CD14-positive monocyte (primary cell): ENCODE results near the gene CGB8. TPM values are rescaled to one million over a fixed set of nuclear protein-coding genes. Genes with fewer than 3 reads are reported as not detected.

Source experiments
- DNase-seq, 3 donors: peaks; one replicate each; pipeline ENCODE4 v3.0.0-alpha.2; 2011 to 2022
- H2AFZ ChIP-seq: 2 replicates; pipeline ENCODE4 v1.6.0; 2012; ENCODE audit warnings: mild to moderate bottlenecking, low read depth, low read length, inconsistent platforms; ENCODE audit not compliant: insufficient read depth, poor library complexity, severe bottlenecking
- H3K27ac ChIP-seq, 2 donors: 1 replicate in 1 of 2; 2 replicates in 1 of 2; pipeline ENCODE4 v1.5.1; 2012 to 2013; ENCODE audit warnings: low read length in 2 of 2, control low read depth in 1 of 2, inconsistent platforms in 1 of 2, low read depth in 1 of 2, mild to moderate bottlenecking in 1 of 2
- H3K27me3 ChIP-seq, 2 donors: one replicate each; pipeline versions ENCODE4 v1.6.0 to v1.6.1; 2011 to 2013; ENCODE audit warnings: low read length in 2 of 2; ENCODE audit not compliant: control insufficient read depth in 2 of 2, insufficient read depth in 2 of 2
- H3K36me3 ChIP-seq, 2 donors: replicated peaks in 1 of 2; 1 replicate in 1 of 2; 2 replicates in 1 of 2; pipeline versions ENCODE4 v1.5.1 to v1.6.1; 2012 to 2013; ENCODE audit warnings: low read length in 2 of 2, control low read depth in 1 of 2, inconsistent platforms in 1 of 2, mild to moderate bottlenecking in 1 of 2; ENCODE audit not compliant: insufficient read depth in 2 of 2, control insufficient read depth in 1 of 2
- H3K4me1 ChIP-seq, 2 donors: 1 replicate in 1 of 2; 2 replicates in 1 of 2; pipeline versions ENCODE4 v1.5.1 to v1.6.1; 2012 to 2013; ENCODE audit warnings: low read length in 2 of 2, control low read depth in 1 of 2, inconsistent platforms in 1 of 2, mild to moderate bottlenecking in 1 of 2, moderate library complexity in 1 of 2; ENCODE audit not compliant: insufficient read depth in 2 of 2, control insufficient read depth in 1 of 2
- H3K4me2 ChIP-seq: replicated peaks from 2 replicates; pipeline ENCODE3; 2012; ENCODE audit warnings: low read length, moderate library complexity, mild to moderate bottlenecking; ENCODE audit not compliant: poor library complexity, severe bottlenecking; ENCODE audit errors: extremely low read depth
- H3K4me3 ChIP-seq, 3 experiments: fragments of 200-600 bp in 1 of 3; sonication (generic) in 1 of 3; replicated peaks in 1 of 3; 1 replicate in 2 of 3; 2 replicates in 1 of 3; pipeline ENCODE4 v1.5.1; 2011 to 2013; ENCODE audit warnings: low read length in 3 of 3, mild to moderate bottlenecking in 3 of 3, control low read depth in 2 of 3, low read depth in 2 of 3, inconsistent platforms in 1 of 3, moderate library complexity in 1 of 3
- H3K79me2 ChIP-seq: 2 replicates; pipeline ENCODE4 v1.6.0; 2012; ENCODE audit warnings: mild to moderate bottlenecking, control low read depth, inconsistent platforms, low read length, moderate library complexity; ENCODE audit not compliant: insufficient read depth
- H3K9ac ChIP-seq: 2 replicates; pipeline ENCODE4 v1.6.0; 2017; ENCODE audit warnings: low read length, mild to moderate bottlenecking; ENCODE audit not compliant: insufficient read depth, poor library complexity, severe bottlenecking
- H3K9me3 ChIP-seq, 2 donors: replicated peaks in 1 of 2; 1 replicate in 1 of 2; 2 replicates in 1 of 2; pipeline versions ENCODE4 v1.5.1 to v1.6.1; 2012 to 2013; ENCODE audit warnings: low read length in 2 of 2, control low read depth in 1 of 2; ENCODE audit not compliant: control insufficient read depth in 1 of 2, insufficient read depth in 1 of 2
- H4K20me1 ChIP-seq: 2 replicates; pipeline ENCODE4 v1.6.0; 2012; ENCODE audit warnings: mild to moderate bottlenecking, low read length, control low read depth, moderate library complexity; ENCODE audit not compliant: insufficient read depth
- H3K27ac Mint-ChIP-seq, 7 donors: one replicate each; pipeline ENCODE4 v1.8.0; 2020; ENCODE audit warnings: mild to moderate bottlenecking in 7 of 7, mixed read lengths in 7 of 7, moderate library complexity in 6 of 7, inconsistent platforms in 2 of 7
- H3K27me3 Mint-ChIP-seq, 3 donors: one replicate each; pipeline ENCODE4 v1.8.0; 2021 to 2022; ENCODE audit warnings: low read depth in 3 of 3, mild to moderate bottlenecking in 3 of 3, mixed read lengths in 3 of 3, moderate library complexity in 3 of 3, inconsistent platforms in 1 of 3
- H3K36me3 Mint-ChIP-seq, 2 donors: one replicate each; pipeline ENCODE4 v1.8.0; 2020; ENCODE audit warnings: mixed read lengths in 2 of 2, inconsistent platforms in 1 of 2, mild to moderate bottlenecking in 1 of 2
- H3K4me1 Mint-ChIP-seq: one replicate; pipeline ENCODE4 v1.8.0; 2020; ENCODE audit warnings: mild to moderate bottlenecking, mixed read lengths
- H3K4me3 Mint-ChIP-seq, 2 donors: one replicate each; pipeline ENCODE4 v1.8.0; 2020; ENCODE audit warnings: mild to moderate bottlenecking in 2 of 2, mixed read lengths in 2 of 2, moderate library complexity in 1 of 2
- H3K9me3 Mint-ChIP-seq, 7 donors: one replicate each; pipeline ENCODE4 v1.8.0; 2020 to 2022; ENCODE audit warnings: mixed read lengths in 7 of 7, mild to moderate bottlenecking in 6 of 7, moderate library complexity in 6 of 7, inconsistent platforms in 2 of 7
- WGBS: methylation state at CpG from one replicate; pipeline ENCODE4 v1.1.5; 2013; ENCODE audit warnings: missing lambda C conversion rate; ENCODE audit not compliant: insufficient coverage; 5-methylcytosine and 5-hydroxymethylcytosine counted together
- intact Hi-C, 2 donors: fragments of 100-400 bp; cut with micrococcal nuclease; formaldehyde crosslinking; loops; one replicate each; pipeline versions ENCODE4 v1.15.0 to v1.15.1; 2023
- polyA plus RNA-seq, 3 donors: library from polyadenylated mRNA; depleted of rRNA in 1 of 3; unstranded in 2 of 3; stranded (reverse) in 1 of 3; fragments of 300-500 nt in 2 of 3; fragments of >200 nt in 1 of 3; fragmentation: Illumina TruSeq in 2 of 3; gene quantifications; 1 replicate in 2 of 3; 2 replicates in 1 of 3; pipeline ENCODE4 v1.2.3, GENCODE V29; 2012 to 2021
- TF ChIP-seq, protein P1 (sequence below): fragments of 200-600 bp; IDR thresholded peaks from one replicate; pipeline ENCODE4 v1.8.0; 2022; ENCODE audit warnings: antibody characterized with exemption, mild to moderate bottlenecking

The CGB8 gene
- polyA plus RNA-seq, 3 donors: not detected

DNA sequence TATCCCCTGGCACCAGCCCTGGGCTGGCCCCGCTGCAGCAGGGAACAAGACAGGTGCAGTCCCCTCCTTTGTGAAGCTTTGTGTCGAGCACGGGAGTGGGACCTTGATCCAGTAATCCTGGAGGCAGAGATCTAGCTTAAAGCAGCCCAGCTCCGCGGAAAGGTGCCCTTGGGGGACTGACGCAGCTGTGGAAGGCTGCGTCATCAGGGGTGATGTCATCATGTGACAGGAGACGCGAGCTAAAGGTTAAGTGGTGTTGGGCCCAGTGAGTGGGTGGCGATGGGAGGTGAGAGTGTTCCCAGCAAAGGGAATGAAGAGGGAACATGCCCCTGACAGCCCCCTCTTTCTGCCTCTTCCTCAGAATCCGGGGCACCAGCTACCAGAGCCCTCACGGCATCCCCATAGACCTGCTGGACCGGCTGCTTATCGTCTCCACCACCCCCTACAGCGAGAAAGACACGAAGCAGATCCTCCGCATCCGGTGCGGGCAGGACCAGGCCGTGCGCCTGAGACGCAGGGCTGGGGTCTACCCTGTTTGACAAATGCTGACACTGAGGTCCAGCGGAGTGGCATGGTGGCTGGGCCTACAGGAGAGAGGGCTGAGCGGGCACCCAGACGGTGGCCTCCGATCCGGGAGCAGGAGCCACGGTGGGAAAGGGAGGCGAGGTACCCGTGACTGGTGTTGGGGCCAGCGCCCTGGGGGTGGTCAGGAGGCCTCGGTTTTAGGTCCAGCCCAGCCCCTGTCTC lies 34.6 kb downstream of the CGB8 start:
- H4K20me1 ChIP-seq: no peaks in the 10 kb centered on the region
- peaks cover 9 to 23% of the 10 kb centered on the region in 2 donors for H3K27me3 ChIP-seq
- H3K36me3 ChIP-seq: peaks cover 53 to 60% of the 10 kb centered on the region in 2 donors
- H3K9ac ChIP-seq: no peak overlapping the region
- Mint-ChIP-seq H3K27me3 (peaks cover 12 to 23% (median 22%) of the 10 kb centered on the region in 3 donors), H3K27ac (no peak overlapping the region), H3K4me3 (no peak overlapping the region), H3K36me3 (peaks cover 58 to 77% of the 10 kb centered on the region in 2 donors), H3K4me1 (peaks cover 17% of the 10 kb centered on the region), H3K9me3 (peaks cover 0 to 8% (median 5%) of the 10 kb centered on the region in 7 donors)
- H3K27ac ChIP-seq: no peak overlapping the region
- TF ChIP-seq, protein P1, sequence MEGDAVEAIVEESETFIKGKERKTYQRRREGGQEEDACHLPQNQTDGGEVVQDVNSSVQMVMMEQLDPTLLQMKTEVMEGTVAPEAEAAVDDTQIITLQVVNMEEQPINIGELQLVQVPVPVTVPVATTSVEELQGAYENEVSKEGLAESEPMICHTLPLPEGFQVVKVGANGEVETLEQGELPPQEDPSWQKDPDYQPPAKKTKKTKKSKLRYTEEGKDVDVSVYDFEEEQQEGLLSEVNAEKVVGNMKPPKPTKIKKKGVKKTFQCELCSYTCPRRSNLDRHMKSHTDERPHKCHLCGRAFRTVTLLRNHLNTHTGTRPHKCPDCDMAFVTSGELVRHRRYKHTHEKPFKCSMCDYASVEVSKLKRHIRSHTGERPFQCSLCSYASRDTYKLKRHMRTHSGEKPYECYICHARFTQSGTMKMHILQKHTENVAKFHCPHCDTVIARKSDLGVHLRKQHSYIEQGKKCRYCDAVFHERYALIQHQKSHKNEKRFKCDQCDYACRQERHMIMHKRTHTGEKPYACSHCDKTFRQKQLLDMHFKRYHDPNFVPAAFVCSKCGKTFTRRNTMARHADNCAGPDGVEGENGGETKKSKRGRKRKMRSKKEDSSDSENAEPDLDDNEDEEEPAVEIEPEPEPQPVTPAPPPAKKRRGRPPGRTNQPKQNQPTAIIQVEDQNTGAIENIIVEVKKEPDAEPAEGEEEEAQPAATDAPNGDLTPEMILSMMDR: no peak
- H2AFZ ChIP-seq: no peak overlapping the region
- peaks cover 19 to 22% of the 10 kb centered on the region in 2 donors for H3K4me1 ChIP-seq
- no peak overlapping the region for H3K4me3 ChIP-seq
- H3K79me2 ChIP-seq: no peaks in the 10 kb centered on the region
- H3K9me3 ChIP-seq: no peaks in the 10 kb centered on the region
- no peak for DNase-seq
- WGBS: 97% methylated on average over 24 of the region's 32 CpGs
- intact Hi-C loops: no loop called here
- no peak overlapping the region for H3K4me2 ChIP-seq

DNA sequence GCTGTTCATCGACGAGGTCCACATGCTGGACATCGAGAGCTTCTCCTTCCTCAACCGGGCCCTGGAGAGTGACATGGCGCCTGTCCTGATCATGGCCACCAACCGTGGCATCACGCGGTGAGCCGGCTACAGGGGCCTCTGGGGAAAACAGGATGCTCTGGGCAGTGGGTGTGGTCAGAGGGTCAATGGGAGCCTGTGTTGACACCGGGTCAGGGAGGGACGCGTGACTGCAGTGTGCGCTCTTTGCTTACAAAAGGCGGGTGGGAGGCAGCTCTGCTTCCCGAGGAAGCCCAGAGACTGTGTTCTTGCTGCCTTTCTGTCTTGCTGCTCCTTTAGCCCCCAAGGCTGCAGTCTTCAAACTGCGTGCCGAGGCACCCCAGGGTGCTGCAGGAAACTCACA lies 37.7 kb downstream of the CGB8 start:
- no peaks in the 10 kb centered on the region for H3K9me3 Mint-ChIP-seq
- Histone ChIP-seq H3K36me3 (peaks cover 64 to 76% of the 10 kb centered on the region in 2 donors), H3K9ac (no peak overlapping the region), H3K4me2 (no peak overlapping the region), H3K4me1 (no peaks in the 10 kb centered on the region), H3K79me2 (no peaks in the 10 kb centered on the region), H3K27me3 (no peaks in the 10 kb centered on the region), H3K9me3 (no peaks in the 10 kb centered on the region), H2AFZ (no peak overlapping the region), H4K20me1 (no peaks in the 10 kb centered on the region), H3K4me3 (no peak overlapping the region), H3K27ac (no peak overlapping the region)
- intact Hi-C loops: no loop called here
- H3K27me3 Mint-ChIP-seq: peaks cover 0 to 2% (median 0%) of the 10 kb centered on the region in 3 donors
- H3K36me3 Mint-ChIP-seq: peaks cover 60 to 89% of the 10 kb centered on the region in 2 donors
- DNase-seq: no peak
- no peak overlapping the region for H3K4me3 Mint-ChIP-seq
- WGBS: 100% methylated on average over 8 of the region's 17 CpGs
- no peak overlapping the region for H3K27ac Mint-ChIP-seq
- TF ChIP-seq, protein P1: no peak
- no peaks in the 10 kb centered on the region for H3K4me1 Mint-ChIP-seq
